Activated T-helper 17 cell treated with anti-CD3 and anti-CD28 coated beads, Interleukin-2, amount 50 U/mL, for 72 hours (primary cell): ENCODE results near the gene E2F3. TPM values are rescaled to one million over a fixed set of nuclear protein-coding genes. Genes with fewer than 3 reads are reported as not detected.
A peak's percentile ranks its signal among the peaks of the same experiment; 100 is the strongest.

Source experiments
- ATAC-seq: fragments of 150-1000 bp; cut with Tn5 transposase; replicated peaks from 2 replicates; pipeline ENCODE4 v1.10.0; 2021; ENCODE audit warnings: mild to moderate bottlenecking, moderate library complexity
- H3K27ac Mint-ChIP-seq: one replicate; pipeline ENCODE4 v1.8.0; 2022; ENCODE audit warnings: mixed read lengths
- H3K27me3 Mint-ChIP-seq: one replicate; pipeline ENCODE4 v1.8.0; 2022; ENCODE audit warnings: mixed read lengths
- H3K36me3 Mint-ChIP-seq: one replicate; pipeline ENCODE4 v1.8.0; 2022; ENCODE audit warnings: low read depth, mild to moderate bottlenecking, mixed read lengths
- H3K4me1 Mint-ChIP-seq: one replicate; pipeline ENCODE4 v1.8.0; 2022; ENCODE audit warnings: mixed read lengths
- H3K4me3 Mint-ChIP-seq: one replicate; pipeline ENCODE4 v1.8.0; 2022; ENCODE audit warnings: mild to moderate bottlenecking, mixed read lengths
- H3K9me3 Mint-ChIP-seq: one replicate; pipeline ENCODE4 v1.8.0; 2022; ENCODE audit warnings: mixed read lengths
- total RNA-seq, 2 donors: library from RNA; stranded (reverse); gene quantifications; one replicate each; pipeline ENCODE4 v1.2.3, GENCODE V29; 2022

Gene E2F3
- 10 to 100 TPM; 13.6 to 26.6 TPM for total RNA-seq

DNA sequence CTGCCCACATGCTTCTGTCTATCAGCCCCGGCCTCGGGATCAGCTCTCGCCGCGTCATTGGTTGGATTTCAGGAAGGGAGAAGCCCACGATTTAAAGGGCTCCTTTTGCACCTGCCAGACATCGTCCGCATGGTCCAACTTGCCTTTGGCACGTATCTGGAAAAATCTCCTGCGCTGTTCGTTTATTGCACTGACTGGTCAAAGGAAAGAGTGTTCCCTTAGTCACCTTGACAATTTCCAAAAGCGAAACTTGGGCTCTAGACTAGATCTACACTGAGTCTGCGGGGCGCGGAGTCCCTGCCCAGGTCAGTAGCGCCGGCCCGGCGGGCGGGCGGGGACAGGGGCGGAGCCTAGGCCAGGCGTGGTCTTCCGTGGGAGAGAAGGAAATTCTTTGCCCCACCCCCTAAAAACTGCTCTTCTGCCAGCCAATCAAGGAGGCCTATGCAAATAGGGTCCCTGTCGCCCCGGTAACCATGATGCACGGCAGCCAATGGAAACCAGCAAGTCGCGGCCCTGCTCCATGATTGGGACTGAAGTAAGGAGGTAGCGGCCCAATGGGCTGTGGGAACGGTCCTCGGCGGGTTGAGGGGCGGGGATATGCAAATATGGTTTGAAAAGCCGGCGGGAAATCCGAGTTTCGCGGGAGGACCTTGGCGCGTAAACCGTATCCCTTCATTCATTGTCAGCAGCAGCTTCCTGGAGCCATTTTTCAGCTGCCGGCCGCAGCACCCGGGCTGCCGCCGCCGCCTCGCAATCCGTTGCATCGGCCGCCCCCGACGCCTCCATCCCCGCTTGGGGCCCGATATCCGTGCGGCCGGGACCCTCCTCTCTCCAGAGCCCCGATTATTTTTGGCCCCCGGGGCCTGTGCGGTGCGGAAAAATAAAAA lies at the start of gene E2F3:
Gene E2F3, plus strand, starts transcription at position 675 of the 887 bp plus-strand sequence. CDS start 354 bp downstream, outside the sequence.
- Mint-ChIP-seq H3K36me3 (peaks cover 31% of the 10 kb centered on the region), H3K27me3 (no peaks in the 10 kb centered on the region), H3K27ac (peak within 1 kb of the TSS; percentile 99), H3K4me3 (peak within 1 kb of the TSS; percentile 98), H3K9me3 (no peaks in the 10 kb centered on the region), H3K4me1 (peaks cover 20% of the 10 kb centered on the region)
- peak; percentile 91 for ATAC-seq

- Mint-ChIP-seq H3K36me3 (no peaks in the 10 kb centered on the region), H3K9me3 (no peaks in the 10 kb centered on the region), H3K4me3 (no peak overlapping the region), H3K27ac (peak overlapping the region; percentile 58), H3K27me3 (no peaks in the 10 kb centered on the region), H3K4me1 (no peaks in the 10 kb centered on the region)
- no peak for ATAC-seq
Observed at GRCh38 chr6:20352346-20352745, 49.3 kb upstream of the E2F3 start.

- no peak overlapping the region for H3K4me3 Mint-ChIP-seq
- ATAC-seq = no peak
- H3K9me3 Mint-ChIP-seq = no peaks in the 10 kb centered on the region
Observed at GRCh38 chr6:20353134-20353533, 48.5 kb upstream of the E2F3 start.

DNA sequence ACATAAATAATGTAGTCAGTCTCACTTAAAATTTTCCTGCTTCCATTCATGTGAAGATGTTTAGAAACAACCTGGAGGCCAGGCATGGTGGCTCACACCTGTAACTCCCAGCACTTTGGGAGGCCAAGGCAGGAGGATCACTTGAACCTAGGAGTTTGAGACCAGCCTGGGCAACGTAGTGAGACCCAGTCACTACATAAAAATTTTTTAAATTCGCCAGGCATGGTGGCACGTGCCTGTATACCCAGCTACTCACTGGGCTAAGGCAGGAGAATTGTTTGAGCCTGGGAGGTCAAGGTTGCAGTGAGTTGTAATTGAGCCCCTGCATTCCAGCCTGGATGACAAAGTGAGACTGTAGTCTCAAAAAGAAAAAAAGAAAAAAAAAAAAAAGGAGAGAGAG lies 47.3 kb upstream of the E2F3 start:
- ATAC-seq = no peak

More at GRCh38 chr6:20353134-20353533, 48.5 kb upstream of the E2F3 start:
- no peak overlapping the region for H3K27ac Mint-ChIP-seq
- no peaks in the 10 kb centered on the region for H3K36me3 Mint-ChIP-seq
- H3K27me3 Mint-ChIP-seq = no peaks in the 10 kb centered on the region
- H3K4me1 Mint-ChIP-seq = no peaks in the 10 kb centered on the region

GRCh38 chr6:20360471-20361119 lies 41.1 kb upstream of the E2F3 start:
- Mint-ChIP-seq H3K9me3 (no peaks in the 10 kb centered on the region), H3K27me3 (no peaks in the 10 kb centered on the region), H3K4me3 (no peak overlapping the region), H3K27ac (no peak overlapping the region), H3K36me3 (no peaks in the 10 kb centered on the region), H3K4me1 (peaks cover 8% of the 10 kb centered on the region)
- ATAC-seq = no peak

More for the DNA sequence above, 47.3 kb upstream of the E2F3 start:
- Mint-ChIP-seq H3K9me3 (no peaks in the 10 kb centered on the region), H3K4me1 (no peaks in the 10 kb centered on the region), H3K36me3 (no peaks in the 10 kb centered on the region), H3K27me3 (no peaks in the 10 kb centered on the region), H3K4me3 (no peak overlapping the region), H3K27ac (no peak overlapping the region)

DNA sequence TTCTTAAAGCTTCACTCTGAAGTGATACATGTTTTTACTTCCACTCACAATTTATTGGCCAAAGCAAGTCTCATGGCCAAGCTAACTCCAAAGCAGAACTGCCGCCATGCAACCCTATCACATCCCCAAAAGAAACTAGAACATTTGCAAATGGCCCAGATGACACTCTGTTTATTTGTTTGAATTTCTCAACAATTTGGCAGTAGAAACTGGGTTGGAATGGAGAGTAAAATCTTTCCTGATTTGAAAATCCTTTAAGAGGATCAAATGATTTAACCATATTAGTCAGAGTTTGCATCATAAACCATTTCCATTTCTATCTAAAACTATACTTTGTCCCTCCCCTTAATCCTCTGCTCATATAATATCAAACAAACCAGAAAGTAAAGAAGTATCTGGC lies 39.1 kb upstream of the E2F3 start:
- no peak overlapping the region for H3K4me3 Mint-ChIP-seq
- no peaks in the 10 kb centered on the region for H3K9me3 Mint-ChIP-seq
- H3K4me1 Mint-ChIP-seq = peaks cover 21% of the 10 kb centered on the region
- no peaks in the 10 kb centered on the region for H3K36me3 Mint-ChIP-seq
- no peak overlapping the region for H3K27ac Mint-ChIP-seq
- no peaks in the 10 kb centered on the region for H3K27me3 Mint-ChIP-seq
- no peak for ATAC-seq

- Mint-ChIP-seq H3K27me3 (no peaks in the 10 kb centered on the region), H3K4me3 (no peak overlapping the region), H3K4me1 (peaks cover 27% of the 10 kb centered on the region), H3K9me3 (no peaks in the 10 kb centered on the region), H3K36me3 (no peaks in the 10 kb centered on the region), H3K27ac (no peak overlapping the region)
- ATAC-seq = peak; percentile 32
Observed at GRCh38 chr6:20364327-20364726, 37.4 kb upstream of the E2F3 start.

DNA sequence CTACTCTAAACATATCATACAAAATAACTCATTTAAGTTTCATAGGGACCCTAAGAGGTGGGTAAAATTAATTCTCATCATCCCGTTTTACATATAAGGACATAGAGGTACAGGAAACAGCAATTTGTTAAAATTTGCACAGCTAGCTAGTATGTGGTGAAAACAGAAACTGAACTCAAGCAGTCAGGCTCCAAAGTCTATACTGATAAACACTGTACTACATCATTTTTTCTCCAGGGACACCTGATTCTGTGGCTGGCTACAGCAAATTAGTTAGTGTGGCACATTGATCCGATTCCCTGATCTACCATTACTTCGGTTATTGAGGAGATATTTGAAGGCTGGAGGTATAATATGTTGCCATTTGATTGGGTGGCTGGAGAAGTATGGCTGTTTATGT lies 36.2 kb upstream of the E2F3 start:
- Mint-ChIP-seq H3K27me3 (no peaks in the 10 kb centered on the region), H3K4me3 (peak overlapping the region; percentile 71), H3K9me3 (no peaks in the 10 kb centered on the region), H3K27ac (peak overlapping the region; percentile 77), H3K4me1 (peaks cover 36% of the 10 kb centered on the region), H3K36me3 (no peaks in the 10 kb centered on the region)
- ATAC-seq = peak; percentile 64

- Mint-ChIP-seq H3K27me3 (no peaks in the 10 kb centered on the region), H3K36me3 (no peaks in the 10 kb centered on the region), H3K9me3 (no peaks in the 10 kb centered on the region), H3K4me1 (peaks cover 40% of the 10 kb centered on the region), H3K27ac (peak overlapping the region; percentile 77), H3K4me3 (peak overlapping the region; percentile 71)
- peak; percentile 25 for ATAC-seq
Observed at GRCh38 chr6:20366082-20366830, 35.4 kb upstream of the E2F3 start.

- Mint-ChIP-seq H3K4me3 (peak overlapping the region; percentile 71), H3K27ac (peak overlapping the region; percentile 77), H3K9me3 (no peaks in the 10 kb centered on the region), H3K4me1 (peaks cover 40% of the 10 kb centered on the region), H3K27me3 (no peaks in the 10 kb centered on the region), H3K36me3 (no peaks in the 10 kb centered on the region)
- ATAC-seq = peak; percentile 62
Observed at GRCh38 chr6:20367743-20368485, 33.8 kb upstream of the E2F3 start.

- no peak overlapping the region for H3K27ac Mint-ChIP-seq
- H3K4me3 Mint-ChIP-seq = no peak overlapping the region
- H3K27me3 Mint-ChIP-seq = no peaks in the 10 kb centered on the region
- H3K36me3 Mint-ChIP-seq = no peaks in the 10 kb centered on the region
- ATAC-seq = no peak
- H3K4me1 Mint-ChIP-seq = peaks cover 35% of the 10 kb centered on the region
- H3K9me3 Mint-ChIP-seq = no peaks in the 10 kb centered on the region
Observed at GRCh38 chr6:20370393-20370792, 31.3 kb upstream of the E2F3 start.

- no peak for ATAC-seq
- Mint-ChIP-seq H3K36me3 (no peaks in the 10 kb centered on the region), H3K27me3 (no peaks in the 10 kb centered on the region), H3K9me3 (no peaks in the 10 kb centered on the region), H3K4me3 (no peak overlapping the region), H3K4me1 (peaks cover 31% of the 10 kb centered on the region), H3K27ac (no peak overlapping the region)
Observed at GRCh38 chr6:20370801-20371200, 30.9 kb upstream of the E2F3 start.

- Mint-ChIP-seq H3K36me3 (no peaks in the 10 kb centered on the region), H3K27ac (no peak overlapping the region), H3K9me3 (no peaks in the 10 kb centered on the region), H3K4me1 (peaks cover 9% of the 10 kb centered on the region), H3K27me3 (no peaks in the 10 kb centered on the region), H3K4me3 (no peak overlapping the region)
- ATAC-seq = no peak
Observed at GRCh38 chr6:20375436-20375835, 26.2 kb upstream of the E2F3 start.
